Fibroblast of the conjunctiva (primary cell): Measurements from ENCODE around the gene AFM.

ENCODE experiments used
- DNase-seq: peaks from one replicate; pipeline ENCODE4 v3.0.0-alpha.2; 2010; ENCODE audit warnings: low read depth

The AFM gene

DNA sequence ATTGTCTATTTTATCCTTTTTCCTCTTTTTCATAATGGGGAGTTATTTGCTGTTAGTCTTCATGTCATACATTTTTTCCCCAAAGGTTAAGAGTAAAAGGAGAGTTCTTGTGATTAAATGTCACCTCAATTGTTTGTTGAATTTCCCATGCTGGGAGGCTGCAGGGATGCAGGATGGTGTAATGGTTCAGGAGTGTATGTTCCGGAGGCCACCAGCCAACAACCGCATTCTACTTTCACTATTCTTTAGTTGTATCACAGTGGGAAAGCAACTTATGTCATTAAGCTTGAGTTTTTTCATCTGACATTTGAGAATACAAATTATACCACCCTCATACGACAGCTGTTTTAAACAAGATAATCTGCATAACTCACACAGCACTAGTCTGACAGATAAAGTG lies 30.1 kb upstream of the AFM start:
- DNase-seq: no peak

DNA sequence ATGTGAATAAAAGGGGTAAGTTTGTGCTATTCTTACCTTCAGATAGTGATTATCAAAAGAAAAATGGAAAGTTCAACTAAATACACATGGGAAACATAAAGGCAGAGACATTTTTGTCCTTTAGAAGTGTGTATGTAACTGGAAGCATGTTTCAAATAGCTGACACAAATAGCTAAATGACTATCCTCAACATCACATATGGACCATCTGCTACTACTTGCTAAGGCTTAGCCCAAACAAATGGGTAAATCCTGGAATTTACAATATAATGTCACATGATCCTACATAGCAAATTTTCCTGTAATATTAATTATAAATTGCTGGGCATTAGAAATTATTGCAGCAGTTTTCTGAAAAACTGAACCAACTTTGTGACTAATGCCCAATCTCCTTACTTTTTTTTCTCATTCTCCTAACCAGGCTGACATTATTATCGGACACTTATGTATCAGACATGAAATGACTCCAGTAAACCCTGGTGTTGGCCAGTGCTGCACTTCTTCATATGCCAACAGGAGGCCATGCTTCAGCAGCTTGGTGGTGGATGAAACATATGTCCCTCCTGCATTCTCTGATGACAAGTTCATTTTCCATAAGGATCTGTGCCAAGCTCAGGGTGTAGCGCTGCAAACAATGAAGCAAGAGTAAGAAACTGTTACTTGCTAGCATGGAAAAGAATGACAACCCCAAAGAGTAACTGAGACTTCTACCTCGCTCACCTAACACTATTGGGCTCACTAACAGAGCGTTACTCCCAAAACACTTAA lies 29.4 kb upstream of the AFM start:
- no peak for DNase-seq

DNA sequence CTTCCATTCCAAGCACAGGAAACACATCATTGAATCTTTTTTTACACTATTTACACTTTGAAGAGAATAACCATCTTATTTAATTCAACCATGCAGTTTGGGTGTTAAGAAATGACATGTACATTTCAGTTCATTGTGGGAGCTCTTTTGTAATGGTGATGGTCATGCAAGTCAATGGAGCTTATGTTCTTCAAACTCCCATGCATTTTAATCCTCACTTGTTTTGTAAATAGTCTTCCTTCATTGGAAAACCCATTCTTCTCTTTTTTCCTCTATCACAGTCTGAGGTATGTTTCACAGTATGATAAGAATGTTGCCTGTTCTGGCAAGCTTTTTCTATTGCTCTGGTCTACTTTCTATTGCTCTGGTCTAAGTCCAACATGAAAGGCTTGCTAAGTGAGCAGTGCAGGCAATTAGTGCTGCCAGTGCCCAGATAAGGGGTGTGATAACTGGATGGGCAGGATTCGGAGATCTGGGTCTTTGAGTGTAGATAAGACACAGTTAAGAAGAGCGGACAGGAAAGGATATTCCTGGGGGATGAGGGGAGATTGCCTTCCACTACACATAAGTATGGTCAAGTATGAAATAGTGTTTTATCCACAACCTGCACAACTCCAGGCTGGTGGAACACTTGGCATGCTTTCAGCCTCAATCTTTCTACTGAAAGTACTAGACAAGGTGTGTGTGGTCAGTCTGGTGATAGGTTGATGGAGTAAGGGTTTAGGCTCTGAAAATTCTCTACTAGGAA lies 28.4 kb upstream of the AFM start:
- no peak for DNase-seq

DNA sequence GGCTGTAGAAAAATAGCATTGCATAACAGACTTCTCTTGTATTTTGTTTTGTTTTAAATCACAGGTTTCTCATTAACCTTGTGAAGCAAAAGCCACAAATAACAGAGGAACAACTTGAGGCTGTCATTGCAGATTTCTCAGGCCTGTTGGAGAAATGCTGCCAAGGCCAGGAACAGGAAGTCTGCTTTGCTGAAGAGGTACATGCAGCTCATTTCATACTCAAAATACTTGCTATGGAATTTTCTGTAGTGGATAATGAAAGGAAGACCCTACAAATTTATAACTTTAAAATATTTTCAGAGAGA lies 27.9 kb upstream of the AFM start:
- no peak for DNase-seq

DNA sequence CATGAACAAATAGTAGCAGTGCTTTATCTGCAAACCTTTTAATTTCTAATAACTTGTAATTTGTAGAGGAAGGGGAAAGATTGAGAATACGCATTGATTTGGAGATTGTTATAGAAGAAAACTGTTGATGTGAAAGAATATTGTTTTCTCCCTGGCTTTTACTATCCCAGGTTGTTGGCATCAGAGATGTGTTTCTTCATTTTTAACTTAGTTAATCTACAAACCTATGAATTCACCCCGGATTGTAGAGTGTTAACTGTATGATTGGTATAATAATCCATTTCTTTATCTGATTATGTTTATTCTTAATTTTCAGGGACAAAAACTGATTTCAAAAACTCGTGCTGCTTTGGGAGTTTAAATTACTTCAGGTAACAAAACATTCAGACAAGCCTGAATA lies 26.6 kb upstream of the AFM start:
- DNase-seq: no peak

DNA sequence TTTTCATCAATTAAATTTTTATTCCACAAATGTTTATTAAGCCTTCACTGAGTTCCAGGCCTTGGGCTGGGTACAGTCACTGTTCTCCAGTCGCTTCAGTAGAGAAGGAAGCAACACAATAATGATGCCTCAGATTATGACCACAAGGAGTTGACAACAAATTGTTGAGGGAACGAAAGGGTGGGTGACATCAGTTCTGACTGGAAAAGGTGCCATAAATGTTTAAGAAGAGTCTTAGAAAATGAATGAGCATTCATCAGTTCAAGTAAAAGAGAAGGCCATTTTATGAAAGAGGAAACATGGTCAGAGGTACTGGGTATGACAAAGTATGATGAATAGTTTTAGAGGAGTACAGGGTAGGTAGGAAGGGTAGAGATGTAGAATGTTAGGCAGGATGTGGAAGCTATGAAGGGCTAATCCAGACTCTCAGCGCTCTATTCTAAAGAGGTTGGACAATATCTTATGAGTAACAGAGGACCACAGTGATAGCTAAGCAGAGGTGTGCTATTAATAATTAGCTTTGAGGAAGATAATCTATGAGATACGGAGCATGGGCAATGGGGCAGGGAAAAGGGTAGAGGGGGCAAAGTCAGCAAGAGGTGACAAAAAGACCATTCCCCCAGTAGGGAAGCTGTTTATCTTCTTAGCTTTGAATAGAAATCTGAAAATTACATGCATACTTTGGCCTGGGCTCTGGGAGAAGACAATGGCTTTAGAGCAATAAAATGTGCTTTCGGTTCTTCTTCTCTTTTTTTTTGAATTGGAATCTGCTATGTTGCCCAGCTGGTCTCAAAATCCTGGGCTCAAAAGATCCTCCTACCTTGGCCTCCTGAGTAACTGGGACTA lies 25.1 kb upstream of the AFM start:
- DNase-seq: no peak

DNA sequence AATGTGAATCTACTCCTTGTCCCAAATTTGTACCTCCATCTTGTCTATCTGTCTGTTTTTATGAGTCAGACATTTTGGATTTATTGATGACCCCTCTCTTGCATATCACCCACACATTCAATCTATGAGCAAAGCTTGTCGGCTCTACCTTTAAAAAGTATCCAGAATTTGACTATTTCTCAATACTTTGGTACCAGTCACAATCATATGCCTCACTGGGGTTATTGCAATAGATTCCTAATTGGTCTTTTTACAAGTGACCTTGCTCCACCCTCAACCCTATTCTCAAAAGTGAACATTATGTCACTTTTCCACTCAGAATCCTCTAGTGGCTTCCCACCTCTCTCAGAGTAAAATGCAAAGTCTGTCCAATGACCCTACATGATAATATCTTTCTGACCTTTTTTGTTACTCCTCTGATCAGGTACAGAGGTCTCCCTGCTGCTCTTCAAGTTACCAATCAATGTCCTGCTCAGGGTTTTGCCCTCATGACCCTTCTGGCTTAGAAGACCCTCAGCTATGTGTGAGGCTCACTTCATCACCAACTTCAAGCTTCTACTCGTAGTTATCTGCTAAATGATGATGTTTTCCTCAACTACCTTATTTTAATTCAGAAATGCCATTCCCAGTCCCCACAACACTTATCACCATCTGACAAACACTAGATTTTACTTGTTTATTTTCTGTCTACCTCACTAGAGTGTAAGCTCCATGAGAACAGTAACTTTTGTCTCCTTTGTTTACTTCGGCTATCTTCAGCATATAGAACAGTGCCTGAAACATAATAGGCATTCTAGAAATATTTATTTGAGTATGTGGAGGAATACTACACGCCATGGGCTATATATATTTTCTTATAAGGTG lies 23.1 kb upstream of the AFM start:
- DNase-seq: no peak

DNA sequence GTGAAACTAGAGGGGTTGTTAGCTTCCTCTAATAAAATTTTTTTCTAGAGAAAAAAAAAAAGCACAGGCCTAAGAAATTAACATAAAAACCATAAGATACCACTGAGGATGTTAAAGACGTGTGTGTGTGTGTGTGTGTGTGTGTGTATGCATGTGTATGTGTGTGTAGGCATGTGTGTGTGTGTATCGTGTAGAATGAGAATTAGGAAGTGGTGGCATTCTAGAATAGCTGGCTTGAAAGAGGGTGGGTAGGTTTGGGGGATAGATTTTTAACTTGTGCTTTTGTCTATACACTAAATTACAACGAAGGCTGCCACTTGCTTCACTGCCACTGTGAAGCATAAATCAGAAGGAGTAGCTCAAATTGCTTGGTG lies 22.5 kb upstream of the AFM start:
- no peak for DNase-seq

DNA sequence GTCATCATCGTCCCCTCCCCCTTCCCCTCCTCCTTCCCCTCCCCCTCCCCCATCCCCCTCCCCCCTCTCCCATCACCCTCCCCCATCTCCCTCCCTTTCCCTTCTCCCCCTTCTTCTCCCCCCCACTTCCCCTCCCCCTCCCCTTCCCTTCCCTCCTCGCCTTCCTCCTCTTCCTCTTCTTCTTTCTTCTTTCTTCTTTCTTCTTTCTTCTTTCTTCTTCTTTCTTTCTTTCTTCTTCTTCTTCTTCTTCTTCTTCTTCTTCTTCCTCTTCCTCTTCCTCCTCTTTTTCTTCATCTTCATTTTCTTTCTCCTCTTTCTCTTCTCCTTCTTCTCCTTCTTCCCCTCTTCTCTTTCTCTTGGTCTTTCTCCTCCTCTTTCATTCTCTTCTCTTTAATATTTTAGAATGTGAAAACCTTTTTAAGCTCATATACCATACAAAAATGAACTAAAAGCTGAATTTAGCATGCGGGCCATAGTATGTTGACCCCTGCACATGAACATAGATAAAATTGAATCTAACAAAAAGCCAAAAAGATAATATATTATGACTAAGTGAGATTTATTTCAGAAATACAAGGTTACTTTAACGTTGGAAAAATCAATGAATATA lies 20.5 kb upstream of the AFM start:
- no peak for DNase-seq

DNA sequence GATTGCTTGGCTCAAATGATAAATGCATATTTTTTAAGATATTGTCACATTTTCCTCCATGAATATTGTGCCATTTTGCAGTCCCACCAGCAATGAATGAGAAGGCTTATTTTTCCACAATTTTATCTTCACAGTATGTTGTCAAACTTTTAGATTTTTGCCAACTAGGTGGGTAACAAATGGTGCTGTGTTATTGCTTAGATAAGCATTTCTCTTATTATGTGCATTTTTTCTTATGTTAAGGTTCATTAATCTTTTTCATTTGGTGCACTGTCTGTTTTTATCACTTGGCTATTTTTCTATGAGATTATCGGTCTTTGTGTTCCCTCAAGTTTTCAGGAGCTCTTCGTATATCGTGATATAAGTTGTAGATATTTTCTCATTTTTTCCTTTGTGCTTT lies 13.4 kb upstream of the AFM start:
- no peak for DNase-seq

DNA sequence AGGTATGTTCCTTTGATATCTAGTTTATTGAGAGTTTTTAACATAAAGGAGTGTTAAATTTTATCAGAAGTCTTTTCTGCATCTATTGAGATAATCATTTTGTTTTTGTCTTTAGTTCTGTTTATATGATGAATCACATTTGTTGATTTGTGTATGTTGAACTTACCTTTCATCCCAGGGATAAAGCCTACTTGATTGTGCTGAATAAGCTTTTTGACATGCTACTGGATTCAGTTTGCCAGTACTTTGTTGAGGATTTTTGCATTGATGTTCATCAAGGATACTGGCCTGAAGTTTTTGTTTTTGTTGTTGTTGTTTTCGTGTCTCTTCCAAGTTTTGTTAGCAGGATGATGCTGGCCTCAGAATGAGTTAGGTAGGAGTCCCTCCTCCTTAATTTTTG lies 10.8 kb upstream of the AFM start:
- no peak for DNase-seq

DNA sequence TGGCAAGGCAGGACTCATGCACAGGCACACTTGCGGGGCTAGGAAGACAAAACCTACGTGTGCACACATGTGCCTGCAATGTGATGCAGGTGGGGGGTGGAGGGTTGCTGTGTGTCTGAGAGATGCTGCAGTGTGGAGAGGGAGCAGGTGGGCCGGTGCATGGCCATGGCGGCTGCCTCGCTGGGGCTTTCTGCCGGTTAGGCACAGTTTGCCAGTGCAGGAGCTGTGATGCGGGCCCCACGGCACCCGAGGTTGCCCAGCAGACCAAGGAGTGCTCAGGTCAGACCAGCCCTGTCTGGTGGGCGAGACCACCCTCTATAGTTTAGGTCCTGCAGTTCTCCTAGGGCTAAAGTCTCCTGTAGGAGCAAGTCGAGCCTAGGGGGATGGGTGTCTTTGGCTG lies 4.4 kb upstream of the AFM start:
- DNase-seq: no peak

DNA sequence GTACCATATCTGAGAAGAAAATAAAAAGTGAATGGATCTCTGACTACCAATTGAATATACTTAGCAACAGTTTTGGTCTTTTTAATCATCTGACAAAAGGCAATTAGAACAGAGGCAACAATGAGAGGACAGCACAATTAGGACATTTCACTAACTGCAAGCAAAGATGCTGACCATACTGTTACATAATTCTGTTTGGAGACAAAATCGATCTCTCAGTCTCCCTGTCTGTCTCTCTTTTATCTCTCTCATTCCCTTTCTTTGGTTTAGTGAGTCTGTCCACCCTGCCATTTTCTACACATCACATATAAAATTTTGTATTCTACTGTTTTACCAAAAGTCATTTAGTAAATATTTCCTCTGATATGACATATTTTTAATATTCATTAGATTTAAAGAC lies 2.2 kb upstream of the AFM start:
- no peak for DNase-seq

DNA sequence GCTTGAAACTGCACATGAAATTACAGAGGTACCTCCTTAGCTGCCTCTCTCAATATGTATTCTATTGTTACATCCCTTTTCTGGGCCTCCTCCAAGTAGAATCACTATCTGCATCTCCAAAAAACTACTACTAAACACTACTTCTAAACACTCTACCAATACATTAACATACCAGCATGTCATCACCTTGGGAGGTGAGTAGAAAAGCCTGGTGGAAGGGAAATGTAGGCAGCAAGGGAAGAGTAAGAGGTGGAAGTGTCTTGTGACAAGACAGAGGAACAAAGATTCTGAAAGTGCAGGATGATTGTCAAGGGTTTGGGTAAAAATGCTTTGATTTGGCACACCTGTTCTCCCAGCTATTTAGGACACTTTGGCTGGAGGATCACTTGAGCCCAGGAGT lies 3.5 kb downstream of the AFM start:
- no peak for DNase-seq

DNA sequence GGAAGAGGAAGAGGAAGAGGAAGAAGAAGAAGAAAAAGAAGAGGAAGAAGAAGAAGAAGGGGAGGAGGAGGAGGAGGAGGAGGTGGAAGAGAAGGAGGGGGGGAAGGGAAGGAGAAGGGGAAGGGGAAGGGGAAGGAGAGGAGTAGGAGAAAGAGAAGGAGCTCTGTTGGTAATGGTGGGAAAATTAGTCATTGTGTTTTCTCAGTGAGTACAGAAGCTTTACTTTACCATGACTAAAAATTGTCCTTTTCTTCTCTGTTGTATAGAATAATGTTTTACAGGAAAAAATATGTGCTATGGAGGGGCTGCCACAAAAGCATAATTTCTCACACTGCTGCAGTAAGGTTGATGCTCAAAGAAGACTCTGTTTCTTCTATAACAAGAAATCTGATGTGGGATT lies 4.1 kb downstream of the AFM start:
- no peak for DNase-seq

DNA sequence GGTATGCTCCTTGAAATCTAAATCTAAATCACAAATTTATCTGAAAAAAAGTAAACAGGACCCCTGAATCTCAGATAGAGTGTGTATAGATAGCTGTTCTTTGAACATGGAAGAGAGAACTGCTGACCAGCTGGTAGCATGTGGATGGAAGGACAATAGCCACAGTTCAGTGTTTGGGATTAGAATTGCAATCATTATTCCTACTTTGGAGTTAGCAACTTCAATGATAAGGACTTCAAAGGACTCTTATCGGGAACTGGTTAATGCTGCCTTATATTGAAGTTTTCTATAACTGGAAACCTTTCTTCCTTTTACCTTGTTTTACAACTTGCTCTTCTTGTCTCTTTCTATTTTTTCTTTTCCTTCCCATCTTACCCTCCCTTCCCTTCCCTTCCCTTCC lies 5.0 kb downstream of the AFM start:
- DNase-seq: no peak

DNA sequence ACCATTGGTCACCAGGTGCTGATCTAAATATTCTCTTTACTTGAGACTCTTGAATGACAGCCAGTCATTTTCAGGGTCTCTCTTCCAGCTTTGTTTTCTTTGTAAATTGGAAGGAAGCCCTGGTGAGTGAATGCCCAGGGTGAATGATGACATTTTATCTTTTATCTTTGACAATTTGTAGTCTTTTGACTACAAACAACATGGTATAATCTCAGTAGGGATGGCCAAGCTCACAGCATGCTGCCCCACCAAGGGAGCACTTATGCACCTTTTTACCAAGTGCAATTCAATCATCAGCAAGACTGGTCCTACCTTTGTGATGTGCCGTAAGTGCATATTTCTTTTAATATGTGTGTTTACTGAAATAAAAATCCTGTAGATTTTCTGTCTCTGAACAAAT lies 5.7 kb downstream of the AFM start:
- DNase-seq: no peak

DNA sequence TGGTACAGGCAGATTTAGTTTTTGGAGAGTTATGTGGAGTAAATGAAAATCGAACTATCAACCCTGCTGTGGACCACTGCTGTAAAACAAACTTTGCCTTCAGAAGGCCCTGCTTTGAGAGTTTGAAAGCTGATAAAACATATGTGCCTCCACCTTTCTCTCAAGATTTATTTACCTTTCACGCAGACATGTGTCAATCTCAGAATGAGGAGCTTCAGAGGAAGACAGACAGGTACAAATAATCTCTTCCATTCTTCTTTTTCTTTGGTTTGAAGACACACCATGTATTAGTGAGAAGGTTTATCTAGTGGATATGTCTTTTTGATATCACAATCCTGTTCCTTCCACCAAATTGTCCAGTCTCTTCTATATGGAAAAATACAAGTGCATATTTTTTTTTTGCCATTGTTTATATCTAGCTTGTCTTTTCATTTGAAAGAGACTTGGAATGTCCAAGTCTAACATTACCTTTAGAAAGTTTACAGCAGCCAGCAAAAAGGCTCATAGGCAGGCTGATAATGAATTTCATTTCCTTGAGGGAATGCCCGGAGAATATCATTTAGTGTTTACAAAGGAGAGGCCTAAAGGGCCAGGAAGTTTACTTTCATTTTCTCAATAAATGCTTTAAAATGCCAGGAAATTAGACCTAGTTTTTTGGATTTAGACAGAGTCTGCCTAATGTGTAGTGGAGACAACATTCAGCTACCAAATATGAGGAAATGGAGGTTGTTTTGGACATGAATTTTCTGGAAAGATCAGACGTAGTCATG lies 18.6 kb downstream of the AFM start:
- DNase-seq: no peak

DNA sequence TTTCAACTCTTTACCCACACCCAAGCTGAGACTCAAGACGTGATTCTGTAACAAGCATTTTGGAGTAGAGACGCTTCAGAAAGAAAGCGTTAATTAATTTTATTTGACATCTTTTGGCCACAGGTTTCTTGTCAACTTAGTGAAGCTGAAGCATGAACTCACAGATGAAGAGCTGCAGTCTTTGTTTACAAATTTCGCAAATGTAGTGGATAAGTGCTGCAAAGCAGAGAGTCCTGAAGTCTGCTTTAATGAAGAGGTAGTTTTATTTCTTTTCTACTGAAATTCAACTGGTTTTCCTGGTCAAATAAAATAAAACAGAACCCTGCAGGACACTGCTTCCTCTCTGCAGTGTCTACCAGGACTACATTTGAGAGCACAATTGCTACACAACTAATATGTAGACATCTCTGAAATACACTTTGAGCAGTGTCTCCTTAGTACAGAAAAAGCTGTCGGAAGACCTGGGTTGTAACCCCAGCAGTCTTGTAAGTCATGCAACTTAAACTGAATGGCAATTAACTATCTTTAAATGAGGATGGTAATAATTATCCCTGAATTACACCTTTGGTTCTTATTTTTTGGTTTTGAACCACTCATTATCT lies 20.2 kb downstream of the AFM start:
- no peak for DNase-seq

DNA sequence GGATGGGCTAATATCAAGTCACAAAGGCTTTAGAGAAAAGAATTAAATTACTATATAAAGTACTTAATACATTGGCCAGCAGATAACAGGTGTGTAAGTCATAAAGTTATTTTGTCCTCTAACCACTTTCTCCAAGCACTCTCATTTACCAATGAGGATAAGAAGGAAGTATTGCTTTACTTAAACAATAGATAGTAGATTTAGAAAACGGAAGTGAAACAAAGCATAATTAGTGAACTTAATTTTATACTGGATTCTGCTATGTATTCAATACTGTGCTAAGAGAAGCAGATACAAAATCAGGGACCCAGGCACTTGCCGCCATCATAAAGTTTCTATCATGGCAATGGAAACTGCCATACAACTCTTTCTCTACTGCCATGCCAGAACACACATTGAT lies 24.0 kb downstream of the AFM start:
- no peak for DNase-seq

DNA sequence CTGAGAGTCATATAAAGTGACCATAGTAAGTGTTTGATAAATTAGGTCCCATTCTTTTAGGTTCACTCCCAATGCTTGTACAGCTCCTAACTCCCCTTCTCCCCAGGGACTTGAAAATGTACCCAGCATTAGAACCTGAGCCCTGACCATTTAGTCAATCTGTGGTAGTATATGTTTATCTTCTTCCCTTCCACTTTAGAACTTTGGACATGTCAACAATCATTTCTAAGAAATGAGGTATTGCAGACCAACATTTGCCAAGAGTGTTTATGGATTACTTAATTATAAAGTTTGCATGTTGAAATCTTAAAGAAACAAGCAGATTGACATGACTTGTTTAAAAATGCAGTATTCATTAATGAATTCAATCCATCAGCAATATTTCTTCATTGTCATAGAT lies 26.0 kb downstream of the AFM start:
- no peak for DNase-seq
